GM12878 (cell line): Measurements from ENCODE around the gene USP35. TPM values are rescaled to one million over a fixed set of nuclear protein-coding genes. Genes with fewer than 3 reads are reported as not detected.

Experiments
- ATAC-seq: fragments of 200-7000 bp; cut with Tn5 transposase; 3 replicates; pipeline ENCODE4 v1.9.1; 2020; ENCODE audit warnings: mild to moderate bottlenecking, moderate library complexity
- BruUV-seq: library from RNA; stranded (reverse); fragments of 400-500 nt; replicated peaks from 2 replicates; lab custom pipeline; 2021; lab: Mats Ljungman, UMichigan
- CTCF ChIA-PET: fragments of 300-600 bp; sonication (Branson Sonifier 250); formaldehyde crosslinking; extraction: SDS; loops from one replicate; lab custom pipeline; 2021; ENCODE audit warnings: inconsistent platforms; lab: Yijun Ruan, JAX
- POLR2A ChIA-PET: fragments of 350-600 bp; formaldehyde crosslinking; extraction: SDS; loops from one replicate; lab custom pipeline; 2021; ENCODE audit warnings: inconsistent platforms; lab: Charles Lee
- RAD21 ChIA-PET: fragments of 300-600 bp; sonication (Branson Sonifier 250); formaldehyde crosslinking; loops from one replicate; lab custom pipeline; 2023; ENCODE audit warnings: antibody characterized with exemption; ENCODE audit not compliant: unreplicated experiment; lab: Charles Lee
- SMC1A ChIA-PET: fragments of 300-600 bp; sonication (Branson Sonifier 250); formaldehyde crosslinking; loops from one replicate; lab custom pipeline; 2023; ENCODE audit not compliant: unreplicated experiment, uncharacterized antibody; lab: Charles Lee
- DNase-seq: peaks from one replicate; pipeline ENCODE4 v3.0.0-alpha.2; 2011; ENCODE audit warnings: low read depth, low spot score
- FAIRE-seq: peaks from 3 replicates; lab custom pipeline; 2011; peaks lifted over from hg19 to GRCh38; lab: Jason Lieb, UNC
- H2AFZ ChIP-seq: 2 replicates; pipeline ENCODE4 v1.6.0; 2011; ENCODE audit warnings: low read depth, low read length, control low read depth; ENCODE audit not compliant: control insufficient read depth
- H3K27ac ChIP-seq: 2 replicates; pipeline ENCODE4 v1.5.1; 2011; ENCODE audit warnings: control low read depth; ENCODE audit not compliant: control insufficient read depth, insufficient read depth
- H3K27me3 ChIP-seq, 2 experiments: replicated peaks in 1 of 2; 2 replicates each; pipeline versions ENCODE4 v1.6.0 to v1.6.1; 2011; ENCODE audit warnings: low read length in 1 of 2; ENCODE audit not compliant: control insufficient read depth in 2 of 2, insufficient read depth in 2 of 2
- H3K36me3 ChIP-seq, 2 experiments: 2 replicates each; pipeline ENCODE4 v1.5.1; 2011; ENCODE audit warnings: low read length in 1 of 2; ENCODE audit not compliant: control insufficient read depth in 2 of 2, insufficient read depth in 2 of 2
- H3K4me1 ChIP-seq: 2 replicates; pipeline ENCODE4 v1.6.1; 2011; ENCODE audit warnings: mild to moderate bottlenecking, low read length, moderate library complexity, mixed read lengths; ENCODE audit not compliant: control insufficient read depth, insufficient read depth
- H3K4me2 ChIP-seq: 2 replicates; pipeline ENCODE4 v1.6.0; 2011; ENCODE audit warnings: control low read depth; ENCODE audit not compliant: control insufficient read depth, insufficient read depth
- H3K4me3 ChIP-seq: fragments of 200-600 bp; sonication (generic); 2 replicates; pipeline ENCODE4 v1.5.1; 2016
- H3K79me2 ChIP-seq: 2 replicates; pipeline ENCODE4 v1.6.0; 2011; ENCODE audit warnings: low read length; ENCODE audit not compliant: control insufficient read depth, insufficient read depth
- H3K9ac ChIP-seq: 2 replicates; pipeline ENCODE4 v1.8.0; 2011; ENCODE audit warnings: low read length, control low read depth, mixed read lengths; ENCODE audit not compliant: control insufficient read depth, insufficient read depth
- H3K9me3 ChIP-seq: replicated peaks from 3 replicates; pipeline ENCODE4 v1.5.1; 2011; ENCODE audit warnings: mild to moderate bottlenecking, low read length; ENCODE audit not compliant: control insufficient read depth, insufficient read depth
- H4K20me1 ChIP-seq: 2 replicates; pipeline ENCODE4 v1.6.0; 2011; ENCODE audit not compliant: control insufficient read depth, insufficient read depth
- ATF7 ChIP-seq: fragments of 450-650 bp; IDR thresholded peaks from 2 replicates; pipeline ENCODE4 v1.6.1; 2016; ENCODE audit warnings: low read depth, mild to moderate bottlenecking
- BRCA1 ChIP-seq: IDR thresholded peaks from 2 replicates; pipeline ENCODE4 v1.6.1; 2011; ENCODE audit warnings: low read depth, low read length, improper control_type of control experiment
- CREB1 ChIP-seq: IDR thresholded peaks from 2 replicates; pipeline ENCODE4 v1.6.1; 2012; ENCODE audit warnings: low read depth, mild to moderate bottlenecking, inconsistent platforms
- CREM ChIP-seq: IDR thresholded peaks from 2 replicates; pipeline ENCODE4 v1.6.1; 2014; ENCODE audit warnings: antibody characterized with exemption, low read depth
- E4F1 ChIP-seq: fragments of 450-650 bp; IDR thresholded peaks from 2 replicates; pipeline ENCODE4 v1.6.1; 2018; ENCODE audit warnings: borderline replicate concordance, mild to moderate bottlenecking; ENCODE audit not compliant: partially characterized antibody
- GABPA ChIP-seq: IDR thresholded peaks from 2 replicates; pipeline ENCODE4 v1.6.1; 2014; ENCODE audit warnings: antibody characterized with exemption, low read depth, mild to moderate bottlenecking, inconsistent platforms
- IKZF2 ChIP-seq, 2 experiments: fragments of 450-650 bp; IDR thresholded peaks; 2 replicates each; pipeline ENCODE4 v1.6.1; 2017; ENCODE audit warnings: mild to moderate bottlenecking in 2 of 2, moderate library complexity in 2 of 2
- MTA2 ChIP-seq: fragments of 450-650 bp; IDR thresholded peaks from 2 replicates; pipeline ENCODE4 v1.6.1; 2016; ENCODE audit warnings: low read depth, mild to moderate bottlenecking, moderate library complexity
- MTA3 ChIP-seq: IDR thresholded peaks from 2 replicates; pipeline ENCODE4 v1.6.1; 2012; ENCODE audit warnings: low read length, inconsistent platforms, borderline replicate concordance
- PKNOX1 ChIP-seq: fragments of 450-650 bp; IDR thresholded peaks from 2 replicates; pipeline ENCODE4 v1.6.1; 2016; ENCODE audit warnings: mild to moderate bottlenecking
- SPI1 ChIP-seq: IDR thresholded peaks from 2 replicates; pipeline ENCODE4 v1.6.1; 2011; ENCODE audit warnings: low read depth, mild to moderate bottlenecking, low read length, moderate library complexity, borderline replicate concordance; ENCODE audit not compliant: insufficient read depth
- STAT1 ChIP-seq: fragments of 450-650 bp; conservative IDR thresholded peaks from 2 replicates; pipeline ENCODE4 v1.6.1; 2014; ENCODE audit warnings: antibody characterized with exemption, mild to moderate bottlenecking
- ZBTB4 ChIP-seq: fragments of 450-650 bp; formaldehyde crosslinking; IDR thresholded peaks from 2 replicates; pipeline ENCODE4 v1.4.0; 2022; ENCODE audit warnings: mild to moderate bottlenecking, moderate library complexity
- ZNF207 ChIP-seq: fragments of 450-650 bp; IDR thresholded peaks from 2 replicates; pipeline ENCODE4 v1.6.1; 2014; ENCODE audit warnings: antibody characterized with exemption, mild to moderate bottlenecking, borderline replicate concordance
- ZNF24 ChIP-seq: fragments of 450-650 bp; IDR thresholded peaks from 2 replicates; pipeline ENCODE4 v1.6.1; 2017; ENCODE audit warnings: antibody characterized with exemption, mild to moderate bottlenecking
- WGBS: methylation state at CpG from one replicate; pipeline ENCODE4 v1.1.6; 2016; ENCODE audit warnings: low lambda C conversion rate; ENCODE audit not compliant: insufficient replicate concordance, insufficient coverage; ENCODE audit errors: missing lambda C conversion rate; 5-methylcytosine and 5-hydroxymethylcytosine counted together
- in situ Hi-C: fragments of 300-500 bp; cut with MboI; formaldehyde crosslinking; loops from 9 replicates; pipeline ENCODE4 v1.14.3; 2018; ENCODE audit warnings: mixed read lengths
- intact Hi-C: fragments of 100-400 bp; cut with micrococcal nuclease; formaldehyde crosslinking; loops from one replicate; pipeline ENCODE4 v1.14.2; 2022; ENCODE audit not compliant: unreplicated experiment
- polyA plus RNA-seq, 11 experiments: library from polyadenylated mRNA; depleted of rRNA in 4 of 11; unstranded in 6 of 11; stranded (reverse) in 5 of 11; fragments of >200 nt; fragmentation: Nextera tagmentation in 4 of 11; fragmentation: Illumina TruSeq in 1 of 11; extraction: Ambion mirVana in 4 of 11; extraction: Trizol in 1 of 11; gene quantifications; 1 replicate in 1 of 11; 2 replicates in 10 of 11; pipeline versions ENCODE4 v1.2.1 to v1.2.3, GENCODE V29; 2011 to 2016; ENCODE audit warnings: inconsistent platforms in 2 of 11, missing spikeins in 2 of 11, low read depth in 1 of 11
- total RNA-seq, 4 experiments: library from RNA; depleted of rRNA in 3 of 4; stranded (reverse); fragments of >200 nt in 3 of 4; fragmentation: Illumina TruSeq in 1 of 4; extraction: Trizol in 1 of 4; gene quantifications; 2 replicates each; pipeline versions ENCODE4 v1.2.1 to v1.2.3, GENCODE V29; 2013 to 2021

Gene USP35
- total and polyA plus RNA-seq, 10 of the 15 experiments (the other 5 are each of a cell fraction or from before 2014, with no cell fraction given) = 0.13 to 6.4 (median 3.1) TPM; not detected in 1

GRCh38 chr11:78187366-78188285, 1.1 kb upstream of the USP35 start:
- ATAC-seq (peak; percentile 50), DNase-seq (peak; percentile 24), FAIRE-seq (peak; percentile 84)
- Histone ChIP-seq H3K4me2 (peak overlapping the region; percentile 39), H2AFZ (peak overlapping the region; percentile 92), H3K4me1 (peaks cover 14% of the 10 kb centered on the region), H3K79me2 (no peaks in the 10 kb centered on the region), H3K27me3 (no peaks in the 10 kb centered on the region), H4K20me1 (no peaks in the 10 kb centered on the region), H3K36me3 (no peaks in the 10 kb centered on the region), H3K27ac (no peak overlapping the region), H3K9ac (peak overlapping the region; percentile 50; the same call in 1 of the 2 replicates), H3K4me3 (peak overlapping the region; percentile 82), H3K9me3 (no peaks in the 10 kb centered on the region)
- intact Hi-C loops = loop anchor here (1.0 to 10.0 kb wide), 3 partner anchors 35 to 193 kb away; partner anchors contain the start of genes ALG8 and INTS4
- BruUV-seq = no TSS peak
- 26% methylated on average over 28 of the region's 31 CpGs for WGBS
- ChIA-PET SMC1A (interaction anchor here (0.8 to 2.6 kb wide), 4 partner anchors 36 to 142 kb away, joined by 3 to 20 read pairs (median 4); partner anchors contain the start of gene ALG8), POLR2A (interaction anchor here (0.6 to 1.6 kb wide), 4 partner anchors 38 to 307 kb away, joined by 3 to 7 read pairs (median 6); partner anchors contain the start of gene ALG8), RAD21 (interaction anchor here (0.6 to 2.5 kb wide), 7 partner anchors 41 to 1118 kb away, joined by 3 to 8 read pairs (median 5); partner anchors contain the start of genes ALG8, INTS4 and NARS2), CTCF (interaction anchor here (0.7 to 3.2 kb wide), 3 partner anchors 14 to 167 kb away, joined by 3 to 13 read pairs (median 3); no protein-coding TSS in a partner anchor)
- in situ Hi-C loops = no loop called here
- TF ChIP-seq MTA2 = peak; percentile 41; the same call in 1 of the 2 replicates
- TF ChIP-seq ZNF207 = no peak
- peak; percentile 63 for TF ChIP-seq PKNOX1
- no peak for TF ChIP-seq SPI1
- TF ChIP-seq ATF7 = peak; percentile 70
- no peak for TF ChIP-seq ZBTB4 (CRISPR knock-in tag)
- no peak for TF ChIP-seq GABPA
- TF ChIP-seq CREB1 = peak; percentile 74
- no peak for TF ChIP-seq MTA3
- TF ChIP-seq E4F1 = no peak
- TF ChIP-seq IKZF2 (IDR thresholded peaks at IDR 0.05) = peak; percentile 18 to 30; a peak in 1 of 4 replicates
- no peak for TF ChIP-seq ZNF24
- TF ChIP-seq CREM = peak; percentile 66; the same call in 1 of the 2 replicates
- no peak for TF ChIP-seq STAT1
- no peak for TF ChIP-seq BRCA1
